OCI-LY1 (cell line): ENCODE results near the gene MYCBP2.

Experiments used
- H2AFZ ChIP-seq: fragments of 200-600 bp; sonication (generic), shearing (Covaris generic); 2 replicates; pipeline ENCODE4 v1.6.0; 2014; ENCODE audit warnings: antibody characterized with exemption, mild to moderate bottlenecking, low read length
- H3F3A ChIP-seq: fragments of 200-600 bp; sonication (generic), shearing (Covaris generic); 2 replicates; pipeline ENCODE4 v1.6.0; 2014; ENCODE audit warnings: mild to moderate bottlenecking, antibody characterized with exemption, low read length, moderate library complexity; ENCODE audit not compliant: insufficient read depth
- H3K27ac ChIP-seq: fragments of 200-600 bp; sonication (generic); 2 replicates; pipeline ENCODE4 v1.5.1; 2014; ENCODE audit warnings: low read length, mixed run types, mild to moderate bottlenecking, low read depth; ENCODE audit not compliant: poor library complexity, severe bottlenecking
- H3K27me3 ChIP-seq: fragments of 200-600 bp; sonication (generic); 2 replicates; pipeline ENCODE4 v1.6.0; 2014; ENCODE audit warnings: antibody characterized with exemption, mild to moderate bottlenecking, low read length, moderate library complexity; ENCODE audit not compliant: insufficient read depth
- H3K36me3 ChIP-seq: fragments of 200-600 bp; sonication (generic); 2 replicates; pipeline ENCODE4 v1.6.1; 2014; ENCODE audit warnings: mild to moderate bottlenecking, antibody characterized with exemption, low read length, moderate library complexity, mixed read lengths; ENCODE audit not compliant: insufficient read depth
- H3K4me1 ChIP-seq: fragments of 200-600 bp; sonication (generic); 2 replicates; pipeline ENCODE4 v1.5.1; 2014; ENCODE audit warnings: mild to moderate bottlenecking, low read length, moderate library complexity; ENCODE audit not compliant: insufficient read depth, severe bottlenecking
- H3K4me2 ChIP-seq: fragments of 200-600 bp; sonication (generic), shearing (Covaris generic); 2 replicates; pipeline ENCODE4 v1.6.1; 2014; ENCODE audit warnings: low read length
- H3K4me3 ChIP-seq: fragments of 200-600 bp; sonication (generic); 2 replicates; pipeline ENCODE4 v1.5.1; 2014; ENCODE audit warnings: low read length, low read depth, mild to moderate bottlenecking, mixed read lengths; ENCODE audit not compliant: poor library complexity, severe bottlenecking
- H3K79me2 ChIP-seq: fragments of 200-600 bp; shearing (Covaris generic); 2 replicates; pipeline ENCODE4 v1.6.1; 2016; ENCODE audit warnings: mixed run types, low read length, mixed read lengths; ENCODE audit not compliant: insufficient read depth
- H3K9ac ChIP-seq: fragments of 200-600 bp; sonication (generic), shearing (Covaris generic); 2 replicates; pipeline ENCODE4 v1.6.1; 2014; ENCODE audit warnings: mild to moderate bottlenecking, low read length, mixed read lengths
- H3K9me2 ChIP-seq: fragments of 200-600 bp; sonication (generic), shearing (Covaris generic); 2 replicates; pipeline ENCODE4 v1.6.1; 2014; ENCODE audit warnings: low read depth, mild to moderate bottlenecking, low read length, mixed read lengths
- H3K9me3 ChIP-seq: fragments of 200-600 bp; shearing (Covaris generic); 2 replicates; pipeline ENCODE4 v1.6.1; 2014; ENCODE audit warnings: low read length, mixed read lengths
- H4K20me1 ChIP-seq: fragments of 200-600 bp; sonication (generic), shearing (Covaris generic); 2 replicates; pipeline ENCODE4 v1.6.0; 2016; ENCODE audit warnings: mild to moderate bottlenecking, low read length; ENCODE audit not compliant: insufficient read depth
- EZH2 ChIP-seq: fragments of 200-600 bp; sonication (generic), shearing (Covaris generic); IDR thresholded peaks from 2 replicates; pipeline ENCODE4 v1.8.0; 2017; ENCODE audit warnings: borderline replicate concordance, mixed run types, mild to moderate bottlenecking, antibody characterized with exemption, low read length, moderate library complexity, mixed read lengths
- TF ChIP-seq, protein P1 (sequence below): fragments of 200-600 bp; sonication (generic), shearing (Covaris generic); IDR thresholded peaks from 2 replicates; pipeline ENCODE4 v1.5.1; 2017; ENCODE audit warnings: mild to moderate bottlenecking, antibody characterized with exemption, low read length, moderate library complexity, mixed read lengths

MYCBP2 gene

DNA sequence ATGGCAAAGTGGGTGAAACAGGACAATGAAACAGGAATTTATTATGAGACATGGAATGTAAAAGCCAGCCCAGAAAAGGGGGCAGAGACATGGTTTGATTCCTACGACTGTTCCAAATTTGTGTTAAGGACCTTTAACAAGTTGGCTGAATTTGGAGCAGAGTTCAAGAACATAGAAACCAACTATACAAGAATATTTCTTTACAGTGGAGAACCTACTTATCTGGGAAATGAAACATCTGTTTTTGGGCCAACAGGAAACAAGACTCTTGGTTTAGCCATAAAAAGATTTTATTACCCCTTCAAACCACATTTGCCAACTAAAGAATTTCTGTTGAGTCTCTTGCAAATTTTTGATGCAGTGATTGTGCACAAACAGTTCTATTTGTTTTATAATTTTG, 326.4 kb downstream of the MYCBP2 start:
- H3K9me3 ChIP-seq: no peaks in the 10 kb centered on the region
- H3K79me2 ChIP-seq: 0 out of 2 replicates have a peak, but pooled peaks cover 9% of the 10 kb centered on the region
- peaks cover 80% of the 10 kb centered on the region for H3K36me3 ChIP-seq
- 0 out of 2 replicates have a peak, but pooled peaks cover 3% of the 10 kb centered on the region for H4K20me1 ChIP-seq
- no peaks in the 10 kb centered on the region for H3K27me3 ChIP-seq
- no peaks in the 10 kb centered on the region for H3K4me1 ChIP-seq
- H3K4me2 ChIP-seq: no peak overlapping the region
- no peak overlapping the region for H2AFZ ChIP-seq
- H3K27ac ChIP-seq: no peak overlapping the region
- H3K9ac ChIP-seq: no peak overlapping the region
- H3K9me2 ChIP-seq: no peaks in the 10 kb centered on the region
- no peak for TF ChIP-seq EZH2
- TF ChIP-seq, protein P1, sequence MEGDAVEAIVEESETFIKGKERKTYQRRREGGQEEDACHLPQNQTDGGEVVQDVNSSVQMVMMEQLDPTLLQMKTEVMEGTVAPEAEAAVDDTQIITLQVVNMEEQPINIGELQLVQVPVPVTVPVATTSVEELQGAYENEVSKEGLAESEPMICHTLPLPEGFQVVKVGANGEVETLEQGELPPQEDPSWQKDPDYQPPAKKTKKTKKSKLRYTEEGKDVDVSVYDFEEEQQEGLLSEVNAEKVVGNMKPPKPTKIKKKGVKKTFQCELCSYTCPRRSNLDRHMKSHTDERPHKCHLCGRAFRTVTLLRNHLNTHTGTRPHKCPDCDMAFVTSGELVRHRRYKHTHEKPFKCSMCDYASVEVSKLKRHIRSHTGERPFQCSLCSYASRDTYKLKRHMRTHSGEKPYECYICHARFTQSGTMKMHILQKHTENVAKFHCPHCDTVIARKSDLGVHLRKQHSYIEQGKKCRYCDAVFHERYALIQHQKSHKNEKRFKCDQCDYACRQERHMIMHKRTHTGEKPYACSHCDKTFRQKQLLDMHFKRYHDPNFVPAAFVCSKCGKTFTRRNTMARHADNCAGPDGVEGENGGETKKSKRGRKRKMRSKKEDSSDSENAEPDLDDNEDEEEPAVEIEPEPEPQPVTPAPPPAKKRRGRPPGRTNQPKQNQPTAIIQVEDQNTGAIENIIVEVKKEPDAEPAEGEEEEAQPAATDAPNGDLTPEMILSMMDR: no peak
- no peak overlapping the region for H3K4me3 ChIP-seq
- no peaks in the 10 kb centered on the region for H3F3A ChIP-seq
